ENCODE results near the gene ARV1.
"Not testable (repeated sequence)": the region's sequence is repeated elsewhere in the genome, so short reads cannot be mapped to it uniquely, and the experiment has no call there.

Gene ARV1

GRCh38 chr1:231021540-231022031, 42.7 kb downstream of the ARV1 start:
- Mint-ChIP-seq H3K4me1 (peaks cover 6% of the 10 kb centered on the region), H3K9me3 (no peaks in the 10 kb centered on the region), H3K36me3 (ENCODE audit: low read depth) (peaks cover 25% of the 10 kb centered on the region), H3K27ac (no peak overlapping the region), H3K27me3 (ENCODE audit: low read depth, poor library complexity) (peaks cover 22% of the 10 kb centered on the region), H3K4me3 (no peak overlapping the region)
- TF ChIP-seq CTCF (IDR thresholded peaks at IDR 0.05): no peak
- no peak for DNase-seq

- not testable (repeated sequence) for H3K9me3 Mint-ChIP-seq, H3K4me1 Mint-ChIP-seq, DNase-seq, H3K27ac Mint-ChIP-seq, H3K4me3 Mint-ChIP-seq
- H3K36me3 Mint-ChIP-seq (ENCODE audit: low read depth): peaks cover 25% of the 10 kb centered on the region
- H3K27me3 Mint-ChIP-seq (ENCODE audit: low read depth, poor library complexity): peaks cover 32% of the 10 kb centered on the region
Measured at GRCh38 chr1:231022543-231022942, 43.6 kb downstream of the ARV1 start.

- Mint-ChIP-seq H3K27me3 (ENCODE audit: low read depth, poor library complexity) (peaks cover 37% of the 10 kb centered on the region), H3K9me3 (no peaks in the 10 kb centered on the region), H3K4me1 (peaks cover 6% of the 10 kb centered on the region), H3K36me3 (ENCODE audit: low read depth) (peaks cover 22% of the 10 kb centered on the region), H3K4me3 (no peak overlapping the region), H3K27ac (no peak overlapping the region)
- no peak for DNase-seq
- no peak for TF ChIP-seq CTCF (IDR thresholded peaks at IDR 0.05)
Measured at GRCh38 chr1:231023150-231023549, 44.3 kb downstream of the ARV1 start.

GRCh38 chr1:231026576-231026975, 47.7 kb downstream of the ARV1 start:
- TF ChIP-seq CTCF (IDR thresholded peaks at IDR 0.05): no peak
- Mint-ChIP-seq H3K27ac (no peak overlapping the region), H3K9me3 (no peaks in the 10 kb centered on the region), H3K4me1 (no peaks in the 10 kb centered on the region), H3K36me3 (ENCODE audit: low read depth) (peaks cover 10% of the 10 kb centered on the region), H3K4me3 (no peak overlapping the region), H3K27me3 (ENCODE audit: low read depth, poor library complexity) (peaks cover 34% of the 10 kb centered on the region)
- no peak for DNase-seq

GRCh38 chr1:231027136-231027925, 48.4 kb downstream of the ARV1 start:
- DNase-seq: no peak
- TF ChIP-seq CTCF (IDR thresholded peaks at IDR 0.05): no peak
- Mint-ChIP-seq H3K27me3 (ENCODE audit: low read depth, poor library complexity) (peaks cover 34% of the 10 kb centered on the region), H3K4me1 (no peaks in the 10 kb centered on the region), H3K27ac (no peak overlapping the region), H3K9me3 (no peaks in the 10 kb centered on the region), H3K4me3 (no peak overlapping the region), H3K36me3 (ENCODE audit: low read depth) (peaks cover 4% of the 10 kb centered on the region)

GRCh38 chr1:231027971-231028370, 49.1 kb downstream of the ARV1 start:
- no peak overlapping the region for H3K27ac Mint-ChIP-seq
- peaks cover 5% of the 10 kb centered on the region for H3K4me1 Mint-ChIP-seq
- peaks cover 39% of the 10 kb centered on the region for H3K27me3 Mint-ChIP-seq (ENCODE audit: low read depth, poor library complexity)
- H3K36me3 Mint-ChIP-seq (ENCODE audit: low read depth): peaks cover 4% of the 10 kb centered on the region
- no peak for TF ChIP-seq CTCF (IDR thresholded peaks at IDR 0.05)
- no peak for DNase-seq
- no peak overlapping the region for H3K4me3 Mint-ChIP-seq
- no peaks in the 10 kb centered on the region for H3K9me3 Mint-ChIP-seq

Data from nephron progenitor cell (in vitro differentiated cells).